Measurements from ENCODE around the gene KRTAP6-2.

KRTAP6-2 gene, protein sequence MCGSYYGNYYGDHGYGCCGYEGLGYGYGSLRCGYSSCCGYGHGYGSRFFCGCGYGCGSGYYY

DNA sequence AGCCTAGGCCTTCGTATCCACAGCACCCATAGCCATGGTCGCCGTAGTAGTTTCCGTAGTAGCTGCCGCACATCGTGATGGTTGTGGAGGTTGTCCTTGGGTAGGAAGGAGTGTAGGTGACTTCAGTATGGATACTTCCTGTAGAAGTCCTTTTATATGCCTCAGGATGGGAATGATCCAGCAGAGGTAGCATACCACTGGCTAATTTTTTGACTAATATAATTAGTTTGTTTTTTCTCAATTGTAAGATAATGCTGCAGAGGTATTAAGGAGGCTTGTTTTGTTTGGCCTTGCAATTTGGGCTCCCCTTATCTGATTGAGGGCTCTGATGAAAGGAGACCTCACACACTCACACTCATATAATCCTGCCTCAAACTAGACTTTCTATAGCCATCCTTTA lies at the start of gene KRTAP6-2:
KRTAP6-2 (minus strand) TSS at position 101 of the 400 bp plus-strand sequence; CDS start at position 73, 28 bp downstream.
- Histone ChIP-seq H3K4me3 (ENCODE audit: low read length) (no peak within 1 kb of the TSS), H3K27me3 (ENCODE audit: control insufficient read depth, insufficient read depth, low read length) (no peaks in the 10 kb centered on the region), H3K9ac (ENCODE audit: low read length) (no peak within 1 kb of the TSS), H3K9me3 (ENCODE audit: control insufficient read depth, low read depth, low read length) (no peaks in the 10 kb centered on the region), H3K4me1 (ENCODE audit: control insufficient read depth, low read depth, low read length) (no peaks in the 10 kb centered on the region), H3K36me3 (ENCODE audit: control insufficient read depth, low read depth, low read length) (no peaks in the 10 kb centered on the region), H3K27ac (ENCODE audit: low read length) (no peak within 1 kb of the TSS)

- no peak overlapping the region for H3K4me3 ChIP-seq (ENCODE audit: low read length)
- no peaks in the 10 kb centered on the region for H3K9me3 ChIP-seq (ENCODE audit: control insufficient read depth, low read depth, low read length)
- H3K4me1 ChIP-seq (ENCODE audit: control insufficient read depth, low read depth, low read length): no peaks in the 10 kb centered on the region
- H3K36me3 ChIP-seq (ENCODE audit: control insufficient read depth, low read depth, low read length): no peaks in the 10 kb centered on the region
- no peaks in the 10 kb centered on the region for H3K27me3 ChIP-seq (ENCODE audit: control insufficient read depth, insufficient read depth, low read length)
- no peak overlapping the region for H3K27ac ChIP-seq (ENCODE audit: low read length)
- no peak overlapping the region for H3K9ac ChIP-seq (ENCODE audit: low read length)
Observed at GRCh38 chr21:30646904-30647414, 48.3 kb upstream of the KRTAP6-2 start.

- H3K36me3 ChIP-seq (ENCODE audit: control insufficient read depth, low read depth, low read length): no peaks in the 10 kb centered on the region
- no peak within 1 kb of the TSS for H3K9ac ChIP-seq (ENCODE audit: low read length)
- no peaks in the 10 kb centered on the region for H3K27me3 ChIP-seq (ENCODE audit: control insufficient read depth, insufficient read depth, low read length)
- H3K27ac ChIP-seq (ENCODE audit: low read length): no peak within 1 kb of the TSS
- no peak within 1 kb of the TSS for H3K4me3 ChIP-seq (ENCODE audit: low read length)
- no peaks in the 10 kb centered on the region for H3K9me3 ChIP-seq (ENCODE audit: control insufficient read depth, low read depth, low read length)
- H3K4me1 ChIP-seq (ENCODE audit: control insufficient read depth, low read depth, low read length): no peaks in the 10 kb centered on the region
Observed at GRCh38 chr21:30642564-30642963, 43.9 kb upstream of the KRTAP6-2 start, which contains the start of gene KRTAP20-3. Gene KRTAP20-3 (plus strand): TSS chr21:30642864.

DNA sequence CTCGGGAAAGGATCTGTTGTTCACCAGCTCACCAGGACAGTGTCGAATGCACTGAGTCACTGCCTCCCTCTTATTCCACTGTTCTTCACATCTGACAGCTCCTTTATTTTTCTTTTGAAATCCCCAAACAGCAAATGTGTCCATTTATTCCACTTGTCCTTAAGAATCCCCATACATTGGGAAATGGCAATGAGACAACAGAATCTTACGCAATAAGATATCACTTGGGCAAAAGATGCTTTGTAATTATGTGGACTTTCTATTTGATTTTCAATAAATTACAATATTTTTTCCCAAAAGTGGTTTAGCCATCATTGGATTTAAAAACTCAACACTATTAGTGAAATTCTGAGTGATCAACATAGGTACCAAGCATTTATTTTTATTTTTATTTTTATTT lies 40.0 kb upstream of the KRTAP6-2 start:
- Histone ChIP-seq H3K9ac (ENCODE audit: low read length) (no peak overlapping the region), H3K27ac (ENCODE audit: low read length) (no peak overlapping the region), H3K9me3 (ENCODE audit: control insufficient read depth, low read depth, low read length) (no peaks in the 10 kb centered on the region), H3K27me3 (ENCODE audit: control insufficient read depth, insufficient read depth, low read length) (no peaks in the 10 kb centered on the region), H3K36me3 (ENCODE audit: control insufficient read depth, low read depth, low read length) (no peaks in the 10 kb centered on the region), H3K4me1 (ENCODE audit: control insufficient read depth, low read depth, low read length) (no peaks in the 10 kb centered on the region), H3K4me3 (ENCODE audit: low read length) (no peak overlapping the region)

DNA sequence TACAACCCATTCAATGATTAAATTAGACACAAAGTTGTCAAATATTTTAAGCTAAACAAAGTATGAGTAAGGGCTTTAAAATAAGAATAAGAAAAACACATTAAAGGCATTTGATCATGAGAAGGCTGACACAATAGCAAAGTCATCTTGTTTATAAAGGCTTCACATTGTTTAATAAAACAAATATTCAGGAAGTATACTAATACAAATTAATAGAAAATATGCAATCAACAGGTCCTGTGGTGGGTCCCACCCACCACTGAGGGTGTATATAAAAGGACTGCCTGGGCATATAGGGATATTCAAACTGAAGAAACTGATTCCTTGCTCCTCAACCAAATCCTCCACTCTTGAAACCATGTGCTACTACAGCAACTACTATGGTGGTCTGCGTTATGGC lies 36.2 kb upstream of the KRTAP6-2 start, which contains the start of gene KRTAP20-2:
KRTAP20-2 (plus strand) TSS at position 301 of the 400 bp plus-strand sequence; CDS start at position 359, 58 bp downstream.
- no peaks in the 10 kb centered on the region for H3K36me3 ChIP-seq (ENCODE audit: control insufficient read depth, low read depth, low read length)
- no peak within 1 kb of the TSS for H3K27ac ChIP-seq (ENCODE audit: low read length)
- H3K27me3 ChIP-seq (ENCODE audit: control insufficient read depth, insufficient read depth, low read length): no peaks in the 10 kb centered on the region
- no peak within 1 kb of the TSS for H3K9ac ChIP-seq (ENCODE audit: low read length)
- H3K9me3 ChIP-seq (ENCODE audit: control insufficient read depth, low read depth, low read length): no peaks in the 10 kb centered on the region
- no peak within 1 kb of the TSS for H3K4me3 ChIP-seq (ENCODE audit: low read length)
- H3K4me1 ChIP-seq (ENCODE audit: control insufficient read depth, low read depth, low read length): no peaks in the 10 kb centered on the region

DNA sequence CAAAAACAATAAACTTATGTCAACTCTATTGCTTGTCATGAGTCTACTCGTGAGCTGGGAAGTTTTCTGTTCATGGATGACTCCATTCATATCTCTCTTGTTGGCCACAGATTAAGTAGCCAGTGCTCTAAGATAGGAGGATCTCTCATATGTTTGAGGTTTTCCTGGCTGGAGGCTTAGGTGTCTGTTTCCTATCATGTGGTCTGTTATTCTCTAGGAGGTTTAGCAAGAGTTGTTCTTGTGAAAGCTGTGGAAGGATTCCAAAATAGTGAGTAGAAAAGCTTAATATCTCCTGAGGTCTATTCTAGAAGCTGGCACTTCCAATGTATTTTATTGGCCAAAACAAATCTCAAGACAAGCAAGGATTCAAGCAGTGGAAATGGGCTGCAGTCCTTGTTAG lies 30.5 kb upstream of the KRTAP6-2 start:
- Histone ChIP-seq H3K9ac (ENCODE audit: low read length) (no peak overlapping the region), H3K27ac (ENCODE audit: low read length) (no peak overlapping the region), H3K4me3 (ENCODE audit: low read length) (no peak overlapping the region), H3K4me1 (ENCODE audit: control insufficient read depth, low read depth, low read length) (no peaks in the 10 kb centered on the region), H3K27me3 (ENCODE audit: control insufficient read depth, insufficient read depth, low read length) (no peaks in the 10 kb centered on the region), H3K9me3 (ENCODE audit: control insufficient read depth, low read depth, low read length) (no peaks in the 10 kb centered on the region), H3K36me3 (ENCODE audit: control insufficient read depth, low read depth, low read length) (no peaks in the 10 kb centered on the region)

DNA sequence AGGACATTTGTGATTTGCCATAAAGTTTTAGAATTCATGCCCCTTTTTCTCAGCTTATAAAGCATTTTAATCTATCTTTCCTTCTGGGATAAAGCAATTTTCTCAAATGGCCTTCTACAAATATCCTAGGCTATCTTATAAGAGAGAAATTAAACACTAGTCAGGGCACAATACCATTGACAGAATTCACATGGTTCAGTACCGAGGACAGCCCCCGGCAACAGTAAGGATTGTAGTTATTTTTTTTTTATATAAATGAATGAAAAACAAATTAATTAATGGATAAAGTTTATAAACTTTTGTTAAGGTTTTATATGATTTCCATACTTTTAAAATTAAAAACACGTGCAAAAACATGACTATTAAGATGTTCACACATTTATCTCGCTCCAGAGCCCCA lies 29.4 kb upstream of the KRTAP6-2 start:
- Histone ChIP-seq H3K36me3 (ENCODE audit: control insufficient read depth, low read depth, low read length) (no peaks in the 10 kb centered on the region), H3K27me3 (ENCODE audit: control insufficient read depth, insufficient read depth, low read length) (no peaks in the 10 kb centered on the region), H3K4me1 (ENCODE audit: control insufficient read depth, low read depth, low read length) (no peaks in the 10 kb centered on the region), H3K27ac (ENCODE audit: low read length) (no peak overlapping the region), H3K4me3 (ENCODE audit: low read length) (no peak overlapping the region), H3K9me3 (ENCODE audit: control insufficient read depth, low read depth, low read length) (no peaks in the 10 kb centered on the region), H3K9ac (ENCODE audit: low read length) (no peak overlapping the region)

DNA sequence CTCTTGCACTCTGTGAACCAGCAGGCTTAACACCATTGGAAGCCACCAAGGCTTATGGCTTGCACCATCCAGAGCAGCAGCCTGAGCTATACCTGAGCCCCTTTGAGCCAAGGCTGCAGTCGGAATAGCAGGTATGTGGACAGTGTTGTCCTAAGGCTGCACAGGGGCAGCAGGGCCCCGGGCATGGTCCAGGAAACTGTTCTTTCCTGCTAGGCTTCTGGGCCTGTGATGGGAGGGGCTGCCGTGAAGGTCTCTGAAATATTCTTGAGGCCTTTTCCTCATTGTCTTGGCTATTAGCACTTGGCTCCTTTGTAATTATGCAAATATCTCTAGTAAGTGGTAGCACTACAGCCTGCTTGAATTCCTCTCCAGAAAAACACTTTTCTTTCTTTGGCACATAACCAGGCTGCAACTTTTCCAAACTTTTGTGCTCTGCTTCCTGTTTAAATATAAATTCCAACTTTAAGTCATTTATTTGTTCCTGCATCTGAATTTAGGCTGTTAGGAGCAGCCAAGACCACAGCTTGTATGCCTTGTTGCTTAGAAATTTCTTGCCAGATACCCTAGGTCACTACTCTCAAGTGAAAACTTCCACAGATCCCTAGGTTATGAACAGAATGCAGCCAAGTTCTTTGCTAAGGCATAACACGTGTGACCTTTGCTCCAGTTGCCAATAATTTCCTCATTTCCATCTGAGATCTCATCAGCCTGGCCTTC lies 26.9 kb upstream of the KRTAP6-2 start:
- H3K27me3 ChIP-seq (ENCODE audit: control insufficient read depth, insufficient read depth, low read length): no peaks in the 10 kb centered on the region
- H3K4me1 ChIP-seq (ENCODE audit: control insufficient read depth, low read depth, low read length): no peaks in the 10 kb centered on the region
- no peak overlapping the region for H3K9ac ChIP-seq (ENCODE audit: low read length)
- H3K4me3 ChIP-seq (ENCODE audit: low read length): no peak overlapping the region
- no peaks in the 10 kb centered on the region for H3K9me3 ChIP-seq (ENCODE audit: control insufficient read depth, low read depth, low read length)
- H3K36me3 ChIP-seq (ENCODE audit: control insufficient read depth, low read depth, low read length): no peaks in the 10 kb centered on the region
- H3K27ac ChIP-seq (ENCODE audit: low read length): no peak overlapping the region

- H3K36me3 ChIP-seq (ENCODE audit: control insufficient read depth, low read depth, low read length): no peaks in the 10 kb centered on the region
- H3K27ac ChIP-seq (ENCODE audit: low read length): no peak overlapping the region
- H3K9ac ChIP-seq (ENCODE audit: low read length): no peak overlapping the region
- no peaks in the 10 kb centered on the region for H3K4me1 ChIP-seq (ENCODE audit: control insufficient read depth, low read depth, low read length)
- H3K4me3 ChIP-seq (ENCODE audit: low read length): no peak overlapping the region
- no peaks in the 10 kb centered on the region for H3K27me3 ChIP-seq (ENCODE audit: control insufficient read depth, insufficient read depth, low read length)
- H3K9me3 ChIP-seq (ENCODE audit: control insufficient read depth, low read depth, low read length): no peaks in the 10 kb centered on the region
Observed at GRCh38 chr21:30623362-30623761, 24.7 kb upstream of the KRTAP6-2 start.

DNA sequence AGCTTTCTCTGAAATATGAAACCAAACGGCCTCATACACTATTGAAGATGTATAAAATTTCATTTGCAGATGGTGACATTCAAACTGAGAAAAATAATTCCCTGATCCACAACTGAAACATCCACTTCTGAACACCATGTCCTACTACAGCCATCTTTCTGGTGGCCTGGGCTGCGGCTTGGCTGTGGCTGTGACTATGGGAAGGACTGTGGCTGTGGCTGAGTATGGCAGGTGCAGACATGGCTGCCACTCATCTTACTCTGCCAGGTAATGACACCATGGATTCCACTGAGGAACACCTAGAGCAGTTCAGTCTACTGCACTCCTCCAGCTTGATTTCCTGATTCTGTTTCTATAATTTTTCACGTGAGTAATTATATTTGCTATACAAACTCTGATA lies 21.8 kb upstream of the KRTAP6-2 start, which contains the start of gene KRTAP20-4:
KRTAP20-4 (plus strand) TSS at position 106 of the 400 bp plus-strand sequence.
- H3K27me3 ChIP-seq (ENCODE audit: control insufficient read depth, insufficient read depth, low read length): no peaks in the 10 kb centered on the region
- no peak within 1 kb of the TSS for H3K27ac ChIP-seq (ENCODE audit: low read length)
- H3K9ac ChIP-seq (ENCODE audit: low read length): no peak within 1 kb of the TSS
- H3K4me1 ChIP-seq (ENCODE audit: control insufficient read depth, low read depth, low read length): no peaks in the 10 kb centered on the region
- H3K9me3 ChIP-seq (ENCODE audit: control insufficient read depth, low read depth, low read length): no peaks in the 10 kb centered on the region
- no peaks in the 10 kb centered on the region for H3K36me3 ChIP-seq (ENCODE audit: control insufficient read depth, low read depth, low read length)
- no peak within 1 kb of the TSS for H3K4me3 ChIP-seq (ENCODE audit: low read length)

DNA sequence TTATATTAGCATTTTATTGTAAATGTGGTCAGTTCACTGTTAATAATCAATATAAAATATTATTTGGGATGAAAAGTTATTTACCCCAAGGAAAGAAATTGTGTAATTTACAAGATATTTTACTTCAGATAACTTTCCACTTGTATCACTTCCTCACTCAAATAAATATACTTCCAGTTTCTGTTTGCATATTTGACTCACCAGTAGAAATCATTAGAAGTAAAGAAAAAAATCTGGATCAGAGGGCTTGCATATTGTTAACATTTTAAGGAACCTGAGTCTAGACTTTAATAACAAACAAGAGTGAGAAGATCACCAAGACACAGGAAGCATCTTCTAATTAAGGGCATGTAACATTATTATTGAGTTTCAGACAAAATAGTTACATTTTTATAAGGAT lies 21.4 kb upstream of the KRTAP6-2 start:
- Histone ChIP-seq H3K9ac (ENCODE audit: low read length) (no peak overlapping the region), H3K4me3 (ENCODE audit: low read length) (no peak overlapping the region), H3K27me3 (ENCODE audit: control insufficient read depth, insufficient read depth, low read length) (no peaks in the 10 kb centered on the region), H3K27ac (ENCODE audit: low read length) (no peak overlapping the region), H3K9me3 (ENCODE audit: control insufficient read depth, low read depth, low read length) (no peaks in the 10 kb centered on the region), H3K36me3 (ENCODE audit: control insufficient read depth, low read depth, low read length) (no peaks in the 10 kb centered on the region), H3K4me1 (ENCODE audit: control insufficient read depth, low read depth, low read length) (no peaks in the 10 kb centered on the region)

DNA sequence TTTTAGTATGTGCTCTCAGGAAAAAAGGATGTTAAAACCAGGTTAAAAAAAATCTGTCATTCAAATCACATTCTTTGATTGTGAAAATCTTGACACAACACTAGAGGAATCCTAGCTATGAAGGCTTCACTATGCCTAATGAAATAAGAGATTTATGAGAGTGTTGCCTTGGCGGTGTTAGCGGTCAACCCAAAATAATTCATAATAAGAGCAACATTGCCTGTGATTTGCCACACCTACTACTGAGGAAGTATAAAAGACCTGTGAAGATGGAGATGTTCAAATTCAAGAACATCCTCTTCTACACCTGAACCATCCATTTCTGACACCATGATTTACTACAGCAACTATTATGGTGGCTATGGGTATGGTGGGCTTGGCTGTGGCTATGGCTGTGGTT lies 17.4 kb upstream of the KRTAP6-2 start, which contains the start of gene KRTAP20-1:
KRTAP20-1 (plus strand) TSS at position 301 of the 400 bp plus-strand sequence; CDS start at position 331, 30 bp downstream.
- Histone ChIP-seq H3K4me1 (ENCODE audit: control insufficient read depth, low read depth, low read length) (no peaks in the 10 kb centered on the region), H3K27ac (ENCODE audit: low read length) (no peak within 1 kb of the TSS), H3K9ac (ENCODE audit: low read length) (no peak within 1 kb of the TSS), H3K36me3 (ENCODE audit: control insufficient read depth, low read depth, low read length) (no peaks in the 10 kb centered on the region), H3K4me3 (ENCODE audit: low read length) (no peak within 1 kb of the TSS), H3K9me3 (ENCODE audit: control insufficient read depth, low read depth, low read length) (no peaks in the 10 kb centered on the region), H3K27me3 (ENCODE audit: control insufficient read depth, insufficient read depth, low read length) (no peaks in the 10 kb centered on the region)

All from iPS-18a (cell line).